WTC11 (cell line): ENCODE data around the gene DPEP2NB.
"Not testable (repeated sequence)": the region's sequence is repeated elsewhere in the genome, so short reads cannot be mapped to it uniquely, and the experiment has no call there.

ENCODE experiments used
- ATF1 ChIP-seq: sonication (generic); formaldehyde crosslinking; IDR thresholded peaks from 2 replicates; pipeline ENCODE4 v1.8.1; 2023; ENCODE audit warnings: mild to moderate bottlenecking, moderate library complexity, missing genetic modification reagents
- ELF4 ChIP-seq: sonication (generic); formaldehyde crosslinking; IDR thresholded peaks from 2 replicates; pipeline ENCODE4 v1.8.1; 2022; ENCODE audit warnings: low read depth, mild to moderate bottlenecking, moderate library complexity, missing genetic modification reagents
- KAT7 ChIP-seq: sonication (generic); formaldehyde crosslinking; IDR thresholded peaks from 2 replicates; pipeline ENCODE4 v1.8.1; 2023; ENCODE audit warnings: missing genetic modification reagents, mild to moderate bottlenecking, borderline replicate concordance
- ZNF121 ChIP-seq: sonication (generic); formaldehyde crosslinking; IDR thresholded peaks from 2 replicates; pipeline ENCODE4 v1.8.0; 2023; ENCODE audit warnings: missing genetic modification reagents
- ZNF138 ChIP-seq: sonication (generic); formaldehyde crosslinking; conservative IDR thresholded peaks from 2 replicates; pipeline ENCODE4 v1.8.1; 2022; ENCODE audit warnings: mild to moderate bottlenecking, moderate library complexity, missing genetic modification reagents
- ZNF416 ChIP-seq: fragments of 250-450 bp; sonication (Bioruptor Pico); IDR thresholded peaks from 2 replicates; pipeline ENCODE4 v1.9.0; 2021; ENCODE audit warnings: mild to moderate bottlenecking, inconsistent platforms
- TF ChIP-seq, protein P1 (sequence below): fragments of 200-600 bp; IDR thresholded peaks from 2 replicates; pipeline ENCODE4 v1.8.0; 2022; ENCODE audit warnings: antibody characterized with exemption
- TF ChIP-seq, protein P2 (sequence below): sonication (generic); formaldehyde crosslinking; IDR thresholded peaks from 2 replicates; pipeline ENCODE4 v1.8.1; 2022; ENCODE audit warnings: low read depth, missing genetic modification reagents, borderline replicate concordance
- TF ChIP-seq, protein P3 (sequence below): sonication (generic); formaldehyde crosslinking; IDR thresholded peaks from 2 replicates; pipeline ENCODE4 v1.8.1; 2023; ENCODE audit warnings: mild to moderate bottlenecking, missing genetic modification reagents, moderate library complexity
- TF ChIP-seq, protein P4 (sequence below): sonication (generic); formaldehyde crosslinking; IDR thresholded peaks from 2 replicates; pipeline ENCODE4 v1.8.0; 2022; ENCODE audit warnings: mild to moderate bottlenecking, missing genetic modification reagents

DNA sequence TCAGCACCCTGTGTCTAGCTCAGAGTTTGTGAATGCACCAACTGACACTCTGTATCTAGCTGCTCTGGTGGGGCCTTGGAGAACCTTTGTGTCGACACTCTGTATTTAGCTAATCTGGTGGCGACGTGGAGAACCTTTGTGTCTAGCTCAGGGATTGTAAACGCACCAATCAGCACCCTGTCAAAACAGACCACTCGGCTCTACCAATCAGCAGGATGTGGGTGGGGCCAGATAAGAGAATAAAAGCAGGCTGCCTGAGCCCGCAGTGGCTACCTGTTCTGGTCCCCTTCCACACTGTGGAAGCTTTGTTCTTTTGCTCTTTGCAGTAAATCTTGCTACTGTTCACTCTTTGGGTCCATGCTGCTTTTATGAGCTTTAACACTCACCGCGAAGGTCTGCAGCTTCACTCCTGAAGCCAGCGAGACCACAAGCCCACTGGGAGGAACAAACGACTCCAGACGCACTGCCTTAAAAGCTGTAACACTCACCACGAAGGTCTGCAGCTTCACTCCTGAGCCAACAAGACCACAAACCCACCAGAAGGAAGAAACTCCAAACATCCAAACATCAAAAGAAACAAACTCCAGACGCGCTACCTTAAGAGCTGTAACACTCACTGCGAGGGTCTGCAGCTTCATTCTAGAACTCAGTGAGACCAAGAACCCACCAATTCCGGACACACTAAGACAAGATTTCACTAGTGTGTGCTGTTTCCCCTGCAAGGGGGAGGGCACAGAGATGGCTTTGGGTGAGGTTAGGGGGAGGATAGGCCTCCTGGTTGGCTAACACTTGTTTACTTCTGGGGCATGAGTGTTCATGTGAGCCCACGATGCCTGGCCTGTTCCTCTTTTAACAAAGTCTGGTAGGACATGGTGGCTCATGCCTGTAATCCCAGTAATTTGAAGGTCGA, 16.7 kb downstream of the DPEP2NB start, which contains the start of gene DPEP2:
- TF ChIP-seq, protein P1, sequence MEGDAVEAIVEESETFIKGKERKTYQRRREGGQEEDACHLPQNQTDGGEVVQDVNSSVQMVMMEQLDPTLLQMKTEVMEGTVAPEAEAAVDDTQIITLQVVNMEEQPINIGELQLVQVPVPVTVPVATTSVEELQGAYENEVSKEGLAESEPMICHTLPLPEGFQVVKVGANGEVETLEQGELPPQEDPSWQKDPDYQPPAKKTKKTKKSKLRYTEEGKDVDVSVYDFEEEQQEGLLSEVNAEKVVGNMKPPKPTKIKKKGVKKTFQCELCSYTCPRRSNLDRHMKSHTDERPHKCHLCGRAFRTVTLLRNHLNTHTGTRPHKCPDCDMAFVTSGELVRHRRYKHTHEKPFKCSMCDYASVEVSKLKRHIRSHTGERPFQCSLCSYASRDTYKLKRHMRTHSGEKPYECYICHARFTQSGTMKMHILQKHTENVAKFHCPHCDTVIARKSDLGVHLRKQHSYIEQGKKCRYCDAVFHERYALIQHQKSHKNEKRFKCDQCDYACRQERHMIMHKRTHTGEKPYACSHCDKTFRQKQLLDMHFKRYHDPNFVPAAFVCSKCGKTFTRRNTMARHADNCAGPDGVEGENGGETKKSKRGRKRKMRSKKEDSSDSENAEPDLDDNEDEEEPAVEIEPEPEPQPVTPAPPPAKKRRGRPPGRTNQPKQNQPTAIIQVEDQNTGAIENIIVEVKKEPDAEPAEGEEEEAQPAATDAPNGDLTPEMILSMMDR, result not testable (repeated sequence)
- TF ChIP-seq, protein P2, sequence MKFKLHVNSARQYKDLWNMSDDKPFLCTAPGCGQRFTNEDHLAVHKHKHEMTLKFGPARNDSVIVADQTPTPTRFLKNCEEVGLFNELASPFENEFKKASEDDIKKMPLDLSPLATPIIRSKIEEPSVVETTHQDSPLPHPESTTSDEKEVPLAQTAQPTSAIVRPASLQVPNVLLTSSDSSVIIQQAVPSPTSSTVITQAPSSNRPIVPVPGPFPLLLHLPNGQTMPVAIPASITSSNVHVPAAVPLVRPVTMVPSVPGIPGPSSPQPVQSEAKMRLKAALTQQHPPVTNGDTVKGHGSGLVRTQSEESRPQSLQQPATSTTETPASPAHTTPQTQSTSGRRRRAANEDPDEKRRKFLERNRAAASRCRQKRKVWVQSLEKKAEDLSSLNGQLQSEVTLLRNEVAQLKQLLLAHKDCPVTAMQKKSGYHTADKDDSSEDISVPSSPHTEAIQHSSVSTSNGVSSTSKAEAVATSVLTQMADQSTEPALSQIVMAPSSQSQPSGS (CRISPR knock-in tag), result not testable (repeated sequence)
- TF ChIP-seq, protein P3, sequence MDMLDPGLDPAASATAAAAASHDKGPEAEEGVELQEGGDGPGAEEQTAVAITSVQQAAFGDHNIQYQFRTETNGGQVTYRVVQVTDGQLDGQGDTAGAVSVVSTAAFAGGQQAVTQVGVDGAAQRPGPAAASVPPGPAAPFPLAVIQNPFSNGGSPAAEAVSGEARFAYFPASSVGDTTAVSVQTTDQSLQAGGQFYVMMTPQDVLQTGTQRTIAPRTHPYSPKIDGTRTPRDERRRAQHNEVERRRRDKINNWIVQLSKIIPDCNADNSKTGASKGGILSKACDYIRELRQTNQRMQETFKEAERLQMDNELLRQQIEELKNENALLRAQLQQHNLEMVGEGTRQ, result not testable (repeated sequence)
- TF ChIP-seq ZNF138 (CRISPR knock-in tag); ZNF121; ZNF416 (CRISPR knock-in tag); KAT7; ELF4 (CRISPR knock-in tag); ATF1 (CRISPR knock-in tag): not testable (repeated sequence)
- TF ChIP-seq, protein P4, sequence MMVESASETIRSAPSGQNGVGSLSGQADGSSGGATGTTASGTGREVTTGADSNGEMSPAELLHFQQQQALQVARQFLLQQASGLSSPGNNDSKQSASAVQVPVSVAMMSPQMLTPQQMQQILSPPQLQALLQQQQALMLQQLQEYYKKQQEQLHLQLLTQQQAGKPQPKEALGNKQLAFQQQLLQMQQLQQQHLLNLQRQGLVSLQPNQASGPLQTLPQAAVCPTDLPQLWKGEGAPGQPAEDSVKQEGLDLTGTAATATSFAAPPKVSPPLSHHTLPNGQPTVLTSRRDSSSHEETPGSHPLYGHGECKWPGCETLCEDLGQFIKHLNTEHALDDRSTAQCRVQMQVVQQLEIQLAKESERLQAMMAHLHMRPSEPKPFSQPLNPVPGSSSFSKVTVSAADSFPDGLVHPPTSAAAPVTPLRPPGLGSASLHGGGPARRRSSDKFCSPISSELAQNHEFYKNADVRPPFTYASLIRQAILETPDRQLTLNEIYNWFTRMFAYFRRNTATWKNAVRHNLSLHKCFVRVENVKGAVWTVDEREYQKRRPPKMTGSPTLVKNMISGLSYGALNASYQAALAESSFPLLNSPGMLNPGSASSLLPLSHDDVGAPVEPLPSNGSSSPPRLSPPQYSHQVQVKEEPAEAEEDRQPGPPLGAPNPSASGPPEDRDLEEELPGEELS (CRISPR knock-in tag), result not testable (repeated sequence)
